Stimulated activated CD4-positive, alpha-beta T cell treated with anti-CD3 and anti-CD28 coated beads, Interleukin-1b, Interleukin-23, amount 100 ng/mL, for 24 hours (primary cell): ENCODE data around the gene RBMS1.
"Not testable (repeated sequence)": the region's sequence is repeated elsewhere in the genome, so short reads cannot be mapped to it uniquely, and the experiment has no call there.

Experiments used
- DNase-seq, 4 experiments: peaks; one replicate each; pipeline ENCODE4 v3.0.0-alpha.2; 2020; ENCODE audit warnings: low read depth in 4 of 4, low spot score in 1 of 4

Gene RBMS1

DNA sequence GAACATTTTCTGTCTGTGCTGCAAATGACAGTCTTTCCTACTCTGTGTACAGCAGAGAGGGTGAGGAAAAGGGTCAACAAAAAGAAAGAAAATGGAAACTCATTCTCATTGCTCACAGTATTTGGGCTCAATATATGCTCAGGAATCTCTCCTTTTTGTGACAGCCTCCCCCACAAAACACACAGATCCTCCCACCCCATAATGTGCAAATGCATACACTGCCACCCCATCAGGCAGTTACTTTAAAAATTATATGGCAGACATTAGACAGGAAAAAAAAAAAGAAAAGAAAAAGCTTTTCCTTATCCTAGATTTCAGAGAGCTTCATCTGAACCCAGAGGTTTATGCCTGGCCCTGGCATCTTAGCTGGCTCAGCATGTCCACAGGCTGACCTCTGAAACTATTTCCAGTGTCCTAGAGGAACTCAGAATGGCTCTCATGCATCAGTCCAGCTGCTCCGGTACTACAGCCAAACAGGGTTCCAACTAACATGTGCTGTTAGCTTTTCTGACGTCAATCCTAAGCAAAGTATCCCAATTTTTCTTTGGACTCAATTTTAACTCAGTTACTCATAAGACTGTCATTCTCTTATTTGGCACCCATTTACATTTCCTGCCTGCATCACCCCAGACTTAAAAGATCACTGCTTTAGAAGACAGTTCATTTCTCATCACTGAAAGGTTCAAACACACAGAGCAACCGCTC is 105.9 kb downstream of the RBMS1 start:
- DNase-seq = no peak

DNA sequence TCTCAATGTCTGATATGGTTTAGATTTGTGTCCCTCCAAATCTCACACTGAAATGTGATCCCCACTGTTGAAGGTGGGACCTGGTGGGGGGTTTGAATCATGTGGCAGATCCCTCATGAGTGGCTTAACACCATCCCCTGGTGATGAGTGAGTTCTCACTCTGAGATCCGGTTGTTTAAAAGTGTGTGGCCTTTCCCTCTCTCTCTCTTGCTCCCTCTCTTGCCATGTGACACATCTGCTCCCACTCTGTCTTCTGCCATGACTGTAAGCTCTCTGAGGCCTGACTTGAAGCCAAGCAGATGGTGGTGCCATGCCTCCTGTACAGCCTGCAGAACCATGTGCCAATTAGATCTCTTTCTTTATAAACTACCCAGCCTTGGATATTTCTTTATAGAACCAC is 108.8 kb downstream of the RBMS1 start:
- DNase-seq = no peak

DNA sequence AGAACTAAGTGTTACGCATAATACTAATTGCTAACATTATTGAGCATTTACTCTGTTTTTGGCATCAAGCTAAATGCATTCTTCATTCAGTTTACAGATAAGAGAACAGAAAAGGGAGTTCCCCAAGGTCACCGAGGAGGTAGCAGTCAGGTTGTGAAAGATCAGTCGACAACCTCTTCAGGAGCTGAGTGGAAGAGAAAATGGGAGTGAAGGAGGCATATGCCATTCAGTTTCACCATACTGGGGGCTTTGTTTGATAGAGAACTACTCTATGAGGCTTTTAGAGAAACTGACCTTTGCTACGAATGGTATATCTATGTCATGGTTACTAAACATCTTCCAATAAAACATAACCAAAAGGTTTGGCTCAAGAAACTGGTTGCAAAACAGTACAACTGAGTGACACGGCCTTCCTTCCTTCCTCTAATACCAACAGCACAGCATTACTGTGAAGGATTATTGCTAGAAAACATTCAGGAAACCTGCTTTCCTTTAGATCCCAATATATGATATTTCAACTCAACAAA is 112.1 kb downstream of the RBMS1 start:
- no peak for DNase-seq

DNA sequence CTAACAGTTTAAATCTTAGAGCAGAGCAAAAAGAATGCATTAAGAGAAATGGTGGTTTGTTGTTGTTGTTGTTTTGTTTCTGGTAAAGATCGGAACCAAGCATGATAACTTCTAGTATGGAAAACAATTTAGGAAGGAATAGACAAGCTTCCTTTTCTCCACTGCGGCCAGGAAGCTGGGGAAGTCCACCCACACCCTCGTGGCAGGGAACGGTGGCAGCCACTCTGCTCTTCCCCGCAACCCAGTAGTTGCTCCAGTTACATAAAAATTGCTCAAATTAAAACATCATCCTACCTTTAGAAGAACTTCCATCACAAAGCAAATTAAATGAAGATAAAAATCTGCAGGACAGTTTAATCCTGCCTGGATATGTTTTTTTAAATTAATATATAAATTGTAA is 113.0 kb downstream of the RBMS1 start:
- no peak for DNase-seq

DNA sequence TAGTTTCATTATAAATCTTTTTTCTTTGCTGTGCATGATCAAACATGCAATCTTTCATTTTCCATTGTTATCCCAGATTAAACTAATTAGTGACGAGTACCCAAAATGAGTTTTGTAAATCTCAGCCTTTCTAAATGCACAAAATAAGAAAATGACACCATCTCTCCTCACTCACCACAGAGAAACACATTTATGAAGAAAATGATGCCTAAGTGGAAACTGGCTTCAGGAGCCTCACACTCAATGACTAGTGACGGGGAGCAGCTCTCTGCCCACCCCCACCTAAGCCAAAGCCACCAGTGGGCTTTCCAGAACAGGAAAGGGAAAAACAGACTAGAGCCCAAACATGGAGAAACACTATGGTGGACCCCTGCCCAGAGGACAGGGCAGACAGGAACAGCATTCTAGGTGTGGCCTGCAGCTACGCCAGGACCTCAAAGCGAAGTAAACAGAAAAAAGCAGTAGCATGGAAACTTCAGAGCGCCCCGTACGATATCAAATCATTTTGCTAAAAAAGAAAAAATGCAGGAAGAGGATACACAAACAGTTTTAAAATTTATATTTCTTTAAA is 113.5 kb downstream of the RBMS1 start:
- DNase-seq = no peak

DNA sequence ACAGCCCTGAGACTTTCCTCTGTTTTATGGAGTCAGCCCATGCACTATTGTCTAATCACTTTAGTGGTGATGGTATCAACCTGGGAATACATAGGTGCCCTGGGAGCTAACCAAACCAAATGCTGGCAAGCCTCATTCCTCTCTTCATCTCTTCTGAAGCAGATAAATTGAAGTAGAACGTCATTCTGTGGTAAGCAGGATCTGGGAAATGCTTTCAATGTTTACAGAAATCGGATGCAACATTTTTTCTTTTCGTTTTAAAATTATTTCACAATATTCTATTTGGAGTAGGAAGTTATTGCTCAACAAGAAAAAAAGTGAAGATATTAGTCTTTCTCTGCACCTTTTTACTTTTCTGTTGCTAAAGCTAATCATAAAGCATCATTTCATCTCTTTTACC is 114.2 kb downstream of the RBMS1 start:
- no peak for DNase-seq

DNA sequence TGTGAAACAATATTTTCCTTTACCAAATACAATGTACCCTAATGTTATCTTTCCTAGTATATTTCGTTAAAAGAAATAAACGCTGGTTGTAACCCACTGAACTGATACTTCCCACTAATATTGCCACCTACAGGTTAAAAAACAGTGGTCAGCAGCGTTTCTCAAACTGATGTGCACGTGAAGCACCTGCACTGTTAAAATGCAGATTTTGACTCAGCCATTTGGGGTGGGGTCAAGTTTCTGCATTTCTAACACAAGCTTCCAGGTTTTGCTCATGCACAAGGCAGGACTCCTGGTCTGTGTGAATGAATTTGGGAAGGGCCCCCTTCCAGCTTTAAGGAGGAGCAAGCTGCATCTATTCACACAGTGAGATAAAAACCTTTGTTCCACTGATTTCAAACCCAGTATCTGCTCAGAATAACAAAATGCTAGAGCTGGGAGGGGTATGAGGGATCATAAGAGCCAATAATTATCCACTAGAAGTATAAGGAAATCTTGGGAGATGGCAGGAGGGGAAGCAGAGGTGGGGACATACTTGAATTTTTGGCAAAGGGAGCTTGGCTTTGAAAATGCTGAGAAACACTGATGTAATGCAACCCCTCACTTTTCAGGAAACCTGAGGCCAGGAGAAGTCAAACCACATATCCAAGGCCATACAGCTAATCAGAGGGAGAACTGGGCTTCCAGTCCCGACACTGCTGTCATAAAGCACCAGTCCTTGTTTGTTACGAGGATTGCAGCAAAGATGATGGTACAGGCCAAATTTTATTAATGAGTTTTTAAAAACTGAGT is 116.2 kb downstream of the RBMS1 start:
- no peak for DNase-seq

DNA sequence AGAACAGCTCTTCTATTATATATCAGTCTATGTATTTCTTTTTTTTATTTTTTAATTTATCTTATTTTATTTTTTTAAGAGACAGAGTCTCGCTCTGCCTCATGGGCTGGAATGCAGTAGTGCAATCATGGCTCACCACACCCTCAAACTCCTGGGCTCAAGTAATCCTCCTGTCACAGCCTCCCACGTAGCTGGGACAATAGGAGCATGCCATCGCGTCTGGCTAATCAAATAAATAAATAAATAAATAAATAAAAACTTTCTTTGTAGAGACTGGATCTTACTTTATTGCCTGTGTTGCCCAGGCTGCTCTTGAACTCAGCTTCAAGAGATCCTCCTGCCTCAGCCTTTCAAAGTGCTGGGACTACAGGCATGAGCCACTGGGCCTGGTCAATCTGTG is 117.0 kb downstream of the RBMS1 start:
- no peak for DNase-seq

DNA sequence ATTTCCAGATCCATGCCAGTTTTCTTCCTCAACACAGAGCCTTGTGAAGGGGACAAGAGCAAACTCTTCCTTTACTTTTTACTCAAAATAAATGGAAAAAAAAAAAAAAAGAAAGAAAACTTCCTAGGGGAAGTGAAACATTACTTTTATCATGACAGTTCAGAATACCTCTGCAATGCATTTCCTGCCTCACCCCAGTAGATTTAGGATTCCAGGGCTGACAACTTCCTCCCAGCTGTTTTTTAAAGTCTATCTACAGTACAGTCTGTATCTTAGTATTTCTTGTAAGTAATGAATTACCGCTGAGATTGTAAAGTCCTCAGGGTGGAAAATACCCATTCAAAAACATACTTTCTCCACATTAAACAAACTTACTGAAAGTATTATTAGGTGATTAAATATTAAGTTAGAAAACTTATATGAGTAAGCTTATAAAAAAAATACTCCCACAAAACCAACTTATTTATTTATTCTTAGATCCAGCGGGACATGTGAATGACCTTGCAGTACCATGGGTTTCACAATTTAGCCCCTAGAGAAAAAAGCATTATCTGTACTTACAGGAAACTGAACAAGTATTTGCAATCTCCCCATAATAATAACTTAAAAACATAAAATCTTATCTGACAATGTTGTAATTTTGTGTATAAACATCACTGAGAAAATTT is 117.7 kb downstream of the RBMS1 start:
- DNase-seq = no peak

DNA sequence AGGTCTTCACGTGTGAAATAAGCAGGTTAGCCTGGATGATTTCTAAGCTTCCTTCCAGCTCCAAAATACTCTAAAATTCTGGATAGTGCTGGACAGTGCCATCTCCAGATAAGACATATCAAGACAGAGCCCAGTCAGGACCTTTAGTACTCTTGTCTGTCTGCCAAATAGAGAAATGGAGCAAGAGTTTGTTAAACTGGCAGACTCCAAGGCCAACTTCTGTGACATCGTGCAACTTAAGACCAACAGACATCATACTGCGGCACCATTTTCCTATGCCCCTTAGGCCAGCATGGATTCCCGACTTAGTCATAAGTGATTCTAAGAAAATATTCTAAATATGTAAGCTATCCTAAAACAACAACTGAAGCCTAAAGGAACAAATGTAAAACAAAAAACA is 118.6 kb downstream of the RBMS1 start:
- DNase-seq = no peak

DNA sequence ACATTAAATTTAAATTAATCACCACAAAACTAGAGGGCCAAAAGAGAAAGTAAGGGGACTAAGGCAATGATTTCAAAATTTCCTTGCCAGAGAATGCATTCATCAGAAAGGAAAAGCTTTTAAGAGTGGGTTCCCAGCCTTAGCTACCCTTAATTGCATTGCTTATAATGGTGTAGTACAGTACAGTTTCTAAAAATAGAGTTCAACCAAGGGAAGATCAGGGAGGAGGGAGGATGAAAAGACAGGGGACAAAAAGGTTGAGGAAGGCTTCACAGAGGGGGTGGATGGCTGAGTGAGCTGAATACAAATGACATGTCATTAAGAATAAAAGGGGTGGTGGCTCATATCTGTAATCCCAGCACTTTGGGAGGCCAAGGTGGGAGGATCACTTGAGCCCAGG is 119.9 kb downstream of the RBMS1 start:
- DNase-seq = no peak

DNA sequence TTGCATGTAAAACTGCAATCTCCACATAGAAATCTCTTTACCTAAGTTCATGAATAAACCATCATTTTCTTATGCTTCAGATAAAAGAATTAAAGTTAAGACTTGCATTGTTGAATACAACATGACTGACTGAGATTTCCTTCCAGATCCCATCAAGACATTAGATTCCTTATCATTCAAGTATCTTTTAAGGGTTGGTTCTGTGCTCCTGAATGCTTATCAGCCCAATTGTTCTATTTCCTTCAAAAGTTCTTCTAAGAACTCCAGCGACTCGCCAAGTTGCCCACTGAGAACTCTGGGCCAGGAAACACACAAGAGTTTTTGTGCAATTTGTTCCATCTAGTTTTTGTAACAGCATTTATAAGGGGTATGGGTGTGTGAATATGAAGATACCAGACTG is 120.3 kb downstream of the RBMS1 start:
- no peak for DNase-seq

DNA sequence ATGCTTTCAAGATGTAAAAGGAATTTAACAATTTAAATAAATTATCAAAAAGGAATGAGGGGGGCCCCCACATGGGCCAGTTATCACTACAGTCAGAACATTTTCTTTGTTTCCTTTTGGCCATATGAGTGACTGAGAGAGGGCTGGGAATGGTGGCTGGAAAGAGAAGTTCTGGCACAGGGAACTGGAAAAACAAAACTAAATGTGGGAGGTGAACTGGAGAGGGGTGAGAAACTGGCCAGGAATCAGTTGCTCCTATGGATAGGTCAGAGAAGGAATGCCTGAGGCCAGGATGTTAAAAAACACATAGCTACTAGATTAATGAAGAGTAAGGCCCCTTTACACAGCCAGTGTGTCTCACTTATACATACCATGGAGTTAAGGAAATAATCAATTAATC is 121.0 kb downstream of the RBMS1 start:
- DNase-seq = no peak

DNA sequence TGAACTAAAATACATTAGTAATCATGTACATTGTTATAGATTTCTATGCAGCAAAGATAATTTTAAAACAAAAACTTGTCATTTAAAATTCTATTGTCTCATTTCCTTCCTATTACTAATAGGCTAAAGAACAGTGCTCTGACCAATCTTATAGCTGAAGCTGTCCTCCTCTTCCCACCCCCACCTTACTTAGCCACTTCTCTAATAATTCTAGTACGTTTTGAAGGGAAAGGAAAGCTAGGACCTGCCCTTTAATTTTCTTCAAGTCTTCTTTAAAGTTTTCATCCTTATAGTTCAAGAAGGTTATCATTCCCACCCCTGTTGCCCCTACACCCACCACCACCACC is 121.6 kb downstream of the RBMS1 start:
- DNase-seq = no peak

DNA sequence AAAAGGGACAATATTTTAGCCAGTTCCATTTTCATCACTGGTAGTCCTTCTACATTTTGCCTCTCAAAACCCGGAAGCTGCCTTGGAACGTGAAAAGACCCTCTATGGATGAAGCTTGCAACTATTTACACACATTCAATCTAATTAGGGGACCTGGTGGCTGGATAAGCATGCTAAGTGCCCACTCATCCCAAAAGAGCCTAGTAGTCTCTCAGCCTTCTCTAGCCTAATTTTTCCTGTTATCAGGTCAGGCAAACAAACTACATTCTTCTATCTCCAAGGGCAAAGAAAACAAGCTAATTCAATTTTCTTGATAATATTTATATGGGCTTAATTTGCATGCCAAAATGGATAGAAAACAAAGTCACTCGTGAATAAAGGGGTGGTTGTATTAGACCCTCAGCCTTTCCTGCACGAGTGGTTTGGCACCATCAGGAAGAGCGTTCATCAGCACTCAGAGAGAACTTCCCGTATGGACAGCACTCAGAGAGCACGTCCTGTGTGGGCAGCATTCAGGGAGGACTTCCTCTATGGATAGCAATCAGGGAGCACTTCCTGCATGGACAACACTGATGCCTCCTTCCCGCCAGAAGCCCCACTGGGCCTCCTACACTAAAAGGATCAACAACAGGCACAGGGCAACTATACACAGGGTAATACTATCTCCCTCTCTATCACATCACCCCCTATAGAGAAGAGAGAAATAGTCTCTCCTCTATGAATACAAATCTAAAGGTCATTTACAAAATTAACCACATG is 122.2 kb downstream of the RBMS1 start:
- no peak for DNase-seq

DNA sequence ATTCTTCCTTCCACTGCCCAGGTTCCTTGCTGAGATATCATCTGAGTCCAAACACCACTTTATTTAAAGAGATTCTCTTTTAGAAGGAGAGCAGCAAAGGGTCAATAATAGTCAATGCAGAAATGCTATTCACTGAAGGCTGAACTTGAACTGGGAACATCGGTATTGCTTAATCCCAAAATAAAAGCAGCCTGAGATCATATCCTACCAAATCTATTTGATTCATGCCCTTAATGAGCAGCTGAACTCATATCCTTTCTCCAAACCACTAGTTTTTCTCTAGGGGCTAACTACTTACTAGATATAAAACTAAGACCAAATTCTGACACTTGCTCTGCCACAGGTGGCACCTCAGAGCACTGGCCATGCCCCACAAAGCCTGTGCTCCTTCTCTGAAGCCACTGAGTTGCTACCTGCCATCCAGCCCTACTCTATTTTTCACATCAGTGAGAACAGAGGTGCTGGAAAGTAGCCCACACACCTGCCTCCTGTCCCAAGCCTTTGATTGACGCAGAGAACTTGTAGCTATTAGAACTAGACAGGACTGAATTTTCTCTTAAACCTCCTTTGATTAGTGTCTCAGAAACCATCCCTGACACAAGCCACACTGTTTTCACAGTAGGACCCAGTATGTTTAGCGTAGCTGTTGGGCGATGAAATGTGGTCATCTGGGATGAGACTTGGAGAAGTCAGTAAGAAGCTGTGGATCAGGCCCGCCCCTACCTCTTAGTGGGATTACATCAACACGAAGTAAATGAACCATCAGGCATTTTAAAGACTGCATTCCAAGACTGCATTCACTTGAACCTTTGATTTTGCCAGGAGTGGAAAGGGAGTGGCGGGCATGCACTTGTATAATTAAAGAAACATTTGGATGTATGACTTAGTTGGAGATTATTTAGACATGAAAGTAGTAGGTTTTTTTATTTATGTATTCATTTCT is 124.3 kb downstream of the RBMS1 start:
- DNase-seq = no peak

DNA sequence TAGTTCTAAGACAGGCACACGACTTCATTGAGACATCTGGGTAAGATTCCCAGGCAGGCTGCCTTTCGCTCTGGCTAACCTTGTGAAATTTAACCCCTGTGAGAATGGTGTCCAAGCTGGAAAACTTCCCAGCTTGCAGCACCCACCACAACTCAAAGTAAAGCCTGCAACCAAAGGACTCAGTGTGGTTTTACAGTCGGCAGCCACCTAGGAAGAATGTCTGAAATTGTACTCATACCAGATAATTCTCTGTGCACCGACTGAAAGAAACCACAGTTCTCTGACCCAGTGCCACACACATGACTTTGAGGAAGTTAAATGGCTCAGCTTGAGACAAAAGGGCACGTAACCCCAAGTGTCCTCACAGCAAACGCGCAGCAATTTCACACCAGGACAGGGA is 125.7 kb downstream of the RBMS1 start:
- DNase-seq = no peak

DNA sequence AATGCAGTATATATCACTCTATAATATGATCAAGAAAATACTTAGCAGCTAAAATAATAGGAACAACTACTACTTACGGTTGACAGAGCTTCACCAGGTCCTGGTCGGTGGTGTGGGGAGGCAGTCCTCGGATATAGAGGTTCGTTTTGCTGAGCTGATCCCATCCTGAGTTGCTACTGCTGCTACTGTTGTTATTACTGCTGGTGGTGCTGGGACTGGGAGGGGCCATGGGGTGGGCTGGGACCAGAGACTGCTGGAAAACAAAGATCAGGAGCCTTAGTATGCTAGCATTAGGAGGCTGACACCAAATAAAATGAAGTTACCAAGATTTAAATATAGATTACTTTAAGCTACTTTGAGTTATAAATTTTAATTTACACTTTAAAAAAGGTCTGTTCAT is 126.5 kb downstream of the RBMS1 start:
- not testable (repeated sequence) for DNase-seq

DNA sequence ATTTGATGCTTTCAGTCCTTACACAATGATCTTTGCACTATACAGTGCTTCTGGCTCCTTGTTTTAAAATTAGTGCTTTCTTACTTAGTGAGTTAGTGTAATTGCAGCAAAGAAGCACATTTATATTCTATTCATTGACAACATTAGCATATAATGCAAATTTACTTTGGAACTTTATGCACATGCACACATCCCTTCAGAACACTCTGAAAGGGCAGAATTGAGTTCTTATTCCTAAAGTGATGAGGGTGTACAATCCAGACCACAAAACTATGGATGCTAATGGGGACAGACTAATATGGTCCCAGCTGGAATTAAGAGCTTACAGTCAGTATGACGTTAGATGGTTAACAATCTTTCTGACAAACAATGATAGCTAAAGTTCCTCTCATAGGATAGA is 127.1 kb downstream of the RBMS1 start:
- no peak for DNase-seq
